Measurements from ENCODE around the gene FAM163B.

The FAM163B gene

DNA sequence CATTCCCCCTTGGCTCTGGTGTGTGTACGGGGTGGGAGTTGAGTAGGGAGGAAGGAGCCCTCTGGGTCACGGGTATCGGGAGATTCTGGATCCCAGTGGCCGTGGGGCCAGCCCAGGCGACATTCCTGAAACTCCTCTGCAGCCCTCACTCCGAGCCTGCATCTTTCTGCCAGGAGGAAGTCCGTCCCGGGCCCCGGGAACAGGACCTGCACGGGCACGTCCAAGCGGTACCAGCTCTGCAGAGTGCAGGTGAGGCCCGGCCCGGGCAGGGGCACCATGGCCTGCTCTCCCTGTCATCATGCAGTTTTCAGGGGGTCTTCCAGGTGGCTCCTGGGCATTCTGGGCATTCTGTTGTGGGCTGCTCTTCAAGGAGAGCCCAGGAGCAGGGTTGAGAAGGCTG lies 71.0 kb downstream of the FAM163B start:
- H3K4me3 ChIP-seq (ENCODE audit: low read depth in 1 of 2, low read length in 2 of 2), result no peak overlapping the region
- peaks cover 11 to 31% of the 10 kb centered on the region in 2 donors for H3K27me3 ChIP-seq (ENCODE audit: control insufficient read depth in 1 of 2, insufficient read depth in 2 of 2, low read length in 2 of 2)
- no peak overlapping the region for H3K27ac ChIP-seq (ENCODE audit: low read depth, low read length)
- peaks cover 10 to 11% of the 10 kb centered on the region in 2 donors for H3K4me1 ChIP-seq (ENCODE audit: control insufficient read depth in 1 of 2, insufficient read depth in 2 of 2, low read length in 2 of 2)
- no peak overlapping the region for H3K9ac ChIP-seq (ENCODE audit: low read depth in 1 of 2, low read length in 2 of 2)
- H3K36me3 ChIP-seq (ENCODE audit: control insufficient read depth in 1 of 2, insufficient read depth in 2 of 2, low read length in 2 of 2), result no peaks in the 10 kb centered on the region
- H3K9me3 ChIP-seq (ENCODE audit: control insufficient read depth in 1 of 2, low read length in 2 of 2), result no peaks in the 10 kb centered on the region

DNA sequence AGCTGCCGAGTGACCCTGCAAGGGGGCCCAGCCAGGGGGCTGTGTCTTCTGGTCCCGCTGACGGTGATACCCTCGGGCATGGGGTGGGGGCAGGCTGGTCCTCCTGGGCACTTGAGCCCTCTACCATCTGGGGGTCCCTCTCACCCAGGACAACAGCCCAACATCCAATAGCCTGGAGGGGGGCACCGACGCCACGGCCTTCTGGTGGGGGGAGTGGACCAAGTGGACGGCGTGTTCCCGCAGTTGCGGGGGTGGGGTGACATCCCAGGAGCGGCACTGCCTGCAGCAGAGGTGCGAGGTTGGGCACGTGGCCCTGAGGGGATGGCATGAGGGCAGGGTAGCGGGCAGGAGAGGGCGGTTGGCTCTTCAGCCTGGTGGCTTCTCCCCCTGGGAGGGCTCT lies 71.9 kb downstream of the FAM163B start:
- no peak overlapping the region for H3K9ac ChIP-seq (ENCODE audit: low read depth in 1 of 2, low read length in 2 of 2)
- no peak overlapping the region for H3K27ac ChIP-seq (ENCODE audit: low read depth, low read length)
- H3K36me3 ChIP-seq (ENCODE audit: control insufficient read depth in 1 of 2, insufficient read depth in 2 of 2, low read length in 2 of 2), result no peaks in the 10 kb centered on the region
- H3K4me1 ChIP-seq (ENCODE audit: control insufficient read depth in 1 of 2, insufficient read depth in 2 of 2, low read length in 2 of 2), result peaks cover 10 to 11% of the 10 kb centered on the region in 2 donors
- H3K4me3 ChIP-seq (ENCODE audit: low read depth in 1 of 2, low read length in 2 of 2), result no peak overlapping the region
- peaks cover 11 to 36% of the 10 kb centered on the region in 2 donors for H3K27me3 ChIP-seq (ENCODE audit: control insufficient read depth in 1 of 2, insufficient read depth in 2 of 2, low read length in 2 of 2)
- no peaks in the 10 kb centered on the region for H3K9me3 ChIP-seq (ENCODE audit: control insufficient read depth in 1 of 2, low read length in 2 of 2)

DNA sequence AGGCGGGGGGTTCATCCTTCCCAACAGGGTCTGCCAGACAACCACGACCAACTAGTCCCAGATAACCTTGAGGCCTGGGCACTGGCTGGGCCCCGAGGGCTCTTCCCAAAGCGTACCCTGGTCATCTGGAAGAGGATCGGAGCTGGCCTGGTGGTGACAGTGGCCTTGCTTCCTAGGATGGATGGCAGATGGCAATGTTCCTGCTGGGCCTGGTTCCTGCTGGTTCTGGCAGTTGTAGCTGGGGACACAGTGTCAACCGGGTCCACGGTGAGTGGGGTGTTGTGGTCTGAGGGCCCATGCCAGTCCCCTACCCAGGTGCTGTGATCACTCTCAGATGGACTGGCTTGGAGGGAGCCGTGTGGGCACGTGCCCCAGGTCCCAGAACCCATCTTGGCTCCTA lies 72.7 kb downstream of the FAM163B start:
- Histone ChIP-seq H3K4me1 (ENCODE audit: control insufficient read depth in 1 of 2, insufficient read depth in 2 of 2, low read length in 2 of 2) (peaks cover 10 to 11% of the 10 kb centered on the region in 2 donors), H3K4me3 (ENCODE audit: low read depth in 1 of 2, low read length in 2 of 2) (no peak overlapping the region), H3K27me3 (ENCODE audit: control insufficient read depth in 1 of 2, insufficient read depth in 2 of 2, low read length in 2 of 2) (peaks cover 11 to 36% of the 10 kb centered on the region in 2 donors), H3K36me3 (ENCODE audit: control insufficient read depth in 1 of 2, insufficient read depth in 2 of 2, low read length in 2 of 2) (no peaks in the 10 kb centered on the region), H3K27ac (ENCODE audit: low read depth, low read length) (no peak overlapping the region), H3K9ac (ENCODE audit: low read depth in 1 of 2, low read length in 2 of 2) (no peak overlapping the region), H3K9me3 (ENCODE audit: control insufficient read depth in 1 of 2, low read length in 2 of 2) (no peaks in the 10 kb centered on the region)

DNA sequence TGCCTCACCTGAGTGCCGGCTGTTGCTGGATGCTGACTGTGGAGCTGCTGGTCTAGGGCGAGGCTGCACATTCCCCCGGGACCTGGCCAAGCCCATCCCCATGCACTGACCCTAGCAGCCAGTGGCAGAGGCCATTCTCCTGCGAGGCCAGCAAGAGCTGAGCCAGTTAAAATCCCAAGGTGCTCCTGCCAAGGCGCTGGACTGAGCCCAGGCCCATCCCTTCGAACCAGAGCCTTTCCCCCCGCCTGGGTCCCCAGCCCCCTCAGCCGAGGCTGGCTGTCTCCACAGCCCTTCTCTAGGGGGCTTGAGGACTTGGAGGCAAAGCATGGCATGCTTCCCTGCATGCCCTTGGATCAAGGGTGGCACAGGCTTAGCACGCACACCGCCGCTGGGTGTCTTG lies 73.1 kb downstream of the FAM163B start:
- H3K4me3 ChIP-seq (ENCODE audit: low read depth in 1 of 2, low read length in 2 of 2), result no peak overlapping the region
- H3K27ac ChIP-seq (ENCODE audit: low read depth, low read length), result no peak overlapping the region
- peaks cover 10 to 11% of the 10 kb centered on the region in 2 donors for H3K4me1 ChIP-seq (ENCODE audit: control insufficient read depth in 1 of 2, insufficient read depth in 2 of 2, low read length in 2 of 2)

DNA sequence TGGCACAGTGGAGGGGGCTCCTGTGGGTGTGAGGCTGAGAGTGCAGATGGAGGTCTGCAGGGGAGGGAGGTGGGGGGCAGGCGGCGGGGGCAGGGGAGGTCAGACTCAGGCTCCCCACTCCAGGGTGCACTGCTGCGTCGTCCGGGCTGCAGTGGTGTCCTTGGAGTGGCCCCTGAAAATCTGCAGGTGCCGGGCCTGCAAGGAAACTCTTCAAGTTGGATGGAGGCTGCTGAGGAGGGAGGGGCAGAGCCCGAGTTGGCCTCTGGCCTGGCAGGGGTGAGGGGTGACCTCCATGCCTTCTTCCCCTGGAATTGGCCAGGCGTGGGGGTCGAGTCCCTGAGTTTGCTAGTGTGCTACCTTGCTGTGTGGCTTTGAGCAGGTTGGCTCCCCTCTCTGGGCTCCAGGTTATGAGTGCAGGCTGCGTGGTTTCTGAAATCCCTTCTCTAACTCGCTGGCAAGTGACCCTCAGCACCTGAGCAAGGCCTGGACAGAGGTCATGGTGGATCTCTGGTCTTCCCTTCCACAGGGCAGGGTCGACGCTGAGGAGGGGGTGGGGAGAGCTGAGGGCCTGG lies 73.8 kb downstream of the FAM163B start:
- Histone ChIP-seq H3K9me3 (ENCODE audit: control insufficient read depth in 1 of 2, low read length in 2 of 2) (no peaks in the 10 kb centered on the region), H3K27me3 (ENCODE audit: control insufficient read depth in 1 of 2, insufficient read depth in 2 of 2, low read length in 2 of 2) (peaks cover 11 to 36% of the 10 kb centered on the region in 2 donors), H3K4me3 (ENCODE audit: low read depth in 1 of 2, low read length in 2 of 2) (no peak overlapping the region), H3K4me1 (ENCODE audit: control insufficient read depth in 1 of 2, insufficient read depth in 2 of 2, low read length in 2 of 2) (peaks cover 10 to 11% of the 10 kb centered on the region in 2 donors), H3K9ac (ENCODE audit: low read depth in 1 of 2, low read length in 2 of 2) (no peak overlapping the region), H3K36me3 (ENCODE audit: control insufficient read depth in 1 of 2, insufficient read depth in 2 of 2, low read length in 2 of 2) (no peaks in the 10 kb centered on the region), H3K27ac (ENCODE audit: low read depth, low read length) (no peak overlapping the region)

More for the DNA sequence above, 73.1 kb downstream of the FAM163B start:
- Histone ChIP-seq H3K9me3 (ENCODE audit: control insufficient read depth in 1 of 2, low read length in 2 of 2) (no peaks in the 10 kb centered on the region), H3K9ac (ENCODE audit: low read depth in 1 of 2, low read length in 2 of 2) (no peak overlapping the region), H3K27me3 (ENCODE audit: control insufficient read depth in 1 of 2, insufficient read depth in 2 of 2, low read length in 2 of 2) (peaks cover 11 to 36% of the 10 kb centered on the region in 2 donors), H3K36me3 (ENCODE audit: control insufficient read depth in 1 of 2, insufficient read depth in 2 of 2, low read length in 2 of 2) (no peaks in the 10 kb centered on the region)

DNA sequence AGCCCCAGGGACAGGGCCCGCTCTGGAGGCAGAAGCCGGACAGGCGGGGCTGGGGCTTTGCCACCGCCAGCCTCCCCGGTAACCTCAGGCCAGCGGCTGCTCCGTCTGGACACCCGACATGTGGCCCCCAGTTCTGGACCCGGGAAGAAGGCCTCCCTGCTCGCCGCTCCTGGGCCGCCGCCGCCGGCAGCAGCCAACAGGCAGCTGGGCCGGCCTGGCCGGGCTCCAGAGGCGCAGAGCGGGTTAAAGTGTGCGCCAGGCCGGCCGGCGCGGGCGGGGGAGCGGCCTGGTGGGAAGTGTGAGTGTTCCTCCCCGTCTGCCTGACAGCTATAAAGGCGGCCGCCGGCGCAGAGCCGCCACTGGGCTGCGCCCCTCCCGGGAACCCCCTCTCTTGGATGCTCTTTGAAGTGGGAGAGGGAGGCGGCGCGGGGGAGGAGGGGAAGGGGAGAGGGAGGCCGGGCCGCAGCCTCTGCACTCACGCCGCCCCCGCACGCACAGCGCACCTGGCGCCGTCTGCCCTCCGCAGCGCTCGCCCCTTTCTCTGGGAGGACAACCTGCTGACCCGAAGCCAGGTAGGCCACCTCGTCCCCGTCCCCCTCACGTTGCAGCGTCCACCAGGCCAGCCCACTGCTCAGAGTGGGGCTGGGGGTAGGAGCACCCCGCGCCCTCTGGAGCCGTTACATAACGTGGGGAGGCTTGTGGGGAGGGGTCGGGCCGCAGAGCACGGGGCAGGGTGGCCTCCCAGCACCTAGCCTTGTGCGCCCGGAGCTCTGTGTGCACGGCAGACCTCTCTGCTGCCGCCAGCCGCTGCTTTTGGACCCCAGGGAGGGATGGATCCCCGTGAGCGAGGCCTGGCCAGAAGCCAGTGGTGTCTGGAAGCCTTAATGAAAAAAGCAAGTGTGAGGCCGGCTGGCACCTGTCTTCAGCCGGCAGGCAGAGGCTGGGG lies 74.6 kb downstream of the FAM163B start, which contains the start of gene ADAMTSL2:
ADAMTSL2 (plus strand) TSS at position 359 of the 946 bp plus-strand sequence. CDS start 2,009 bp downstream, outside the sequence.
- Histone ChIP-seq H3K36me3 (ENCODE audit: control insufficient read depth in 1 of 2, insufficient read depth in 2 of 2, low read length in 2 of 2) (no peaks in the 10 kb centered on the region), H3K9me3 (ENCODE audit: control insufficient read depth in 1 of 2, low read length in 2 of 2) (no peaks in the 10 kb centered on the region), H3K4me1 (ENCODE audit: control insufficient read depth in 1 of 2, insufficient read depth in 2 of 2, low read length in 2 of 2) (peaks cover 6 to 11% of the 10 kb centered on the region in 2 donors), H3K4me3 (ENCODE audit: low read depth in 1 of 2, low read length in 2 of 2) (peak within 1 kb of the TSS in 1 of 2 donors; percentile 36), H3K27ac (ENCODE audit: low read depth, low read length) (peak within 1 kb of the TSS; percentile 3), H3K27me3 (ENCODE audit: control insufficient read depth in 1 of 2, insufficient read depth in 2 of 2, low read length in 2 of 2) (peaks cover 11 to 38% of the 10 kb centered on the region in 2 donors), H3K9ac (ENCODE audit: low read depth in 1 of 2, low read length in 2 of 2) (no peak within 1 kb of the TSS)

DNA sequence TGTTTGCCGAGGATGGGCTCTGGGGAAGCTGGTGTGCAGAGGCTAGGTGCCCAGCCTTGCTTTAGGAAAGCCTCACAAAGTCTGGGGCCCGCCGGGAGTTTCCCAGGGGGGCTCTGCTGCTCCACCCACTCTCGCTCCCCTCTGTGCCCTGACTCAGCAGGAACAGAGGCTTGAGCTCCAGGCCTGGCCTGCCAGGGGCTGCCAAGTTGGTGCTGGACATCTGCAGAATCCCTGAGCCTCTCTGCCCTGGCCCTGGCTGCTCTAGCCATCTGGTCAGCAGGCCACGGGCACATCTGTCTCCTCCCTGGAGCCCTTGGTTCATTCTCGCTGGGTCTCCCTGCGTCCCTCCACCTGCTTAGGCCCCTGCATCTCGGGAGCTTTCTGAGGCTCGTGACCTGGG lies 75.3 kb downstream of the FAM163B start:
- peaks cover under 1 to 6% of the 10 kb centered on the region in 2 donors for H3K4me1 ChIP-seq (ENCODE audit: control insufficient read depth in 1 of 2, insufficient read depth in 2 of 2, low read length in 2 of 2)
- H3K9me3 ChIP-seq (ENCODE audit: control insufficient read depth in 1 of 2, low read length in 2 of 2), result no peaks in the 10 kb centered on the region
- H3K36me3 ChIP-seq (ENCODE audit: control insufficient read depth in 1 of 2, insufficient read depth in 2 of 2, low read length in 2 of 2), result no peaks in the 10 kb centered on the region
- no peak overlapping the region for H3K4me3 ChIP-seq (ENCODE audit: low read depth in 1 of 2, low read length in 2 of 2)
- no peak overlapping the region for H3K9ac ChIP-seq (ENCODE audit: low read depth in 1 of 2, low read length in 2 of 2)
- H3K27ac ChIP-seq (ENCODE audit: low read depth, low read length), result no peak overlapping the region
- peaks cover 11 to 34% of the 10 kb centered on the region in 2 donors for H3K27me3 ChIP-seq (ENCODE audit: control insufficient read depth in 1 of 2, insufficient read depth in 2 of 2, low read length in 2 of 2)

DNA sequence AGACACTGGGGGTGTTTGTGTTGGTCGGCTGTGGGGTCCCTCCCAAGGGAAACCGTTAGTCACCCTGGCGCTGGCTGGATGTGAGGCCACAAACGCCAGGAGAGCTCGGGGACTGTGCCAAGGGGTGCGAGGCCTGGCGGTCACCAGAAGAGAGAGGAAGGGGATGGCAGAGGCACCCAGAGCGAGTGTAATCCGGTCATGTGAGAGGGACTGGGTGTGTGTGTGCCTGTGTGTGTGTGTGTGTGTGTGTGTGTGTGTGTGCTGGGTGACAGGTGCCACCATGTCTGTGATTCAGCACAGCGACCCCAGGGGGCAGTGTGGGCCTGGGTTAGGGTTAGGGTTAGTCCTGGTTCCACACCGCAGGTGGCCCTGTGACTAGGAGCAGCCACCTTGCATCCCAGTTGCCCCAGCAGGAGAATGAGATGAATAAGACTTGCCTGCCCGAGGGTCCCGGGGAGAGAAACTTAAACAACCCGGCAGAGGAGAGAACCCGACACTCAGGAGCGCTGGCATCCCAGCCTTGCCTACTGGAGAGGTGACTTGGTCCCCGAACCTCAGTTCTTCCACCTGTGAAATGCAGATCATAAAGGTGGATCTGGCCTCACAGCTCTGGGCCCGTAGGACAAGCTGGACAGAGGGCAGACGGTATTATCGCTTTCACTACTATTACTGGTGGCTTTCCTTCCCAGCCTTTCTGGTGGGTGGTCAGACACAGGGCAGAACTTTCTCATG lies 76.1 kb downstream of the FAM163B start:
- Histone ChIP-seq H3K9ac (ENCODE audit: low read depth in 1 of 2, low read length in 2 of 2) (no peak overlapping the region), H3K27me3 (ENCODE audit: control insufficient read depth in 1 of 2, insufficient read depth in 2 of 2, low read length in 2 of 2) (peaks cover 11 to 33% of the 10 kb centered on the region in 2 donors), H3K4me3 (ENCODE audit: low read depth in 1 of 2, low read length in 2 of 2) (no peak overlapping the region), H3K9me3 (ENCODE audit: control insufficient read depth in 1 of 2, low read length in 2 of 2) (no peaks in the 10 kb centered on the region), H3K4me1 (ENCODE audit: control insufficient read depth in 1 of 2, insufficient read depth in 2 of 2, low read length in 2 of 2) (peaks cover 4 to 6% of the 10 kb centered on the region in 2 donors), H3K27ac (ENCODE audit: low read depth, low read length) (no peak overlapping the region), H3K36me3 (ENCODE audit: control insufficient read depth in 1 of 2, insufficient read depth in 2 of 2, low read length in 2 of 2) (no peaks in the 10 kb centered on the region)

DNA sequence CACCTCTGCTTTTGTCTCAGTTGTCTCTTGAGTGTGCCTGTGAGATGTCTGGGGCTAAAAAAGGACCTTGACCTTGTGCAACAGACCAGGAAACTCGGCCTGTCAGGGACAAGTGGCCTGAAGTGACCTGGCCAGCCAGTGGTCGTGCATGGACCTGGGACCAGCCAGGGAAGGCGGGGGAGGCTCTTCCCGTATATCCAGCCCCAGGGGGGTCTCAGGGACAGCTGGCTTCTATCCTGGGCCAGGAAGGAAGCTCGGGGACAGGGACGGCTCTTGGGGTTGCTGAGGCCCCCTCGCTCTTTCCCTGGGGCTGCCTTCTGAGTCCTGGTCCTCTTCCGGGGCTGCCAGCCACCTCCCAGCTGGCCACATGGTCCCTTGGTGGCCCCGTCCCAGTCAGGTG lies 77.9 kb downstream of the FAM163B start:
- no peaks in the 10 kb centered on the region for H3K36me3 ChIP-seq (ENCODE audit: control insufficient read depth in 1 of 2, insufficient read depth in 2 of 2, low read length in 2 of 2)
- no peak overlapping the region for H3K27ac ChIP-seq (ENCODE audit: low read depth, low read length)
- peaks cover 11 to 33% of the 10 kb centered on the region in 2 donors for H3K27me3 ChIP-seq (ENCODE audit: control insufficient read depth in 1 of 2, insufficient read depth in 2 of 2, low read length in 2 of 2)
- H3K9ac ChIP-seq (ENCODE audit: low read depth in 1 of 2, low read length in 2 of 2), result no peak overlapping the region
- H3K4me3 ChIP-seq (ENCODE audit: low read depth in 1 of 2, low read length in 2 of 2), result no peak overlapping the region
- no peaks in the 10 kb centered on the region for H3K9me3 ChIP-seq (ENCODE audit: control insufficient read depth in 1 of 2, low read length in 2 of 2)
- H3K4me1 ChIP-seq (ENCODE audit: control insufficient read depth in 1 of 2, insufficient read depth in 2 of 2, low read length in 2 of 2), result peaks cover 6 to 14% of the 10 kb centered on the region in 2 donors
